SK-N-SH (cell line): Measurements from ENCODE around the gene EPB41L4A. TPM values are rescaled to one million over a fixed set of nuclear protein-coding genes. Genes with fewer than 3 reads are reported as not detected.

Source experiments
- CTCF ChIA-PET: fragments of 300-600, 350-600 bp; formaldehyde crosslinking; extraction: SDS; loops from one replicate; lab custom pipeline; 2021; lab: Yijun Ruan, JAX
- POLR2A ChIA-PET: fragments of 350-600 bp; sonication (Branson Sonifier 250); formaldehyde crosslinking; extraction: SDS; loops from one replicate; lab custom pipeline; 2020; ENCODE audit warnings: antibody characterized with exemption, inconsistent platforms; lab: Yijun Ruan, JAX
- DNase-seq: peaks from one replicate; pipeline ENCODE4 v3.0.0; 2012
- H2AFZ ChIP-seq: fragments of 200-600 bp; sonication (generic); 2 replicates; pipeline ENCODE4 v1.8.1; 2016; ENCODE audit warnings: antibody characterized with exemption, mild to moderate bottlenecking, low read depth
- H3F3A ChIP-seq: fragments of 200-600 bp; sonication (generic); replicated peaks from 2 replicates; pipeline ENCODE3; 2016; ENCODE audit warnings: antibody characterized with exemption, mild to moderate bottlenecking; ENCODE audit not compliant: insufficient read depth
- H3K27ac ChIP-seq, 2 experiments: fragments of 200-500 bp in 1 of 2; fragments of 200-600 bp in 1 of 2; sonication (Bioruptor generic) in 1 of 2; sonication (generic), shearing (Covaris generic) in 1 of 2; 2 replicates each; pipeline versions ENCODE4 v1.5.1 to v1.6.1; 2014 to 2016; ENCODE audit warnings: low read depth in 2 of 2, inconsistent platforms in 1 of 2, low read length in 1 of 2, mild to moderate bottlenecking in 1 of 2, mixed read lengths in 1 of 2
- H3K27me3 ChIP-seq: fragments of 200-600 bp; sonication (generic), shearing (Covaris generic); 2 replicates; pipeline ENCODE4 v1.6.1; 2016; ENCODE audit warnings: mixed run types; ENCODE audit not compliant: insufficient read depth
- H3K36me3 ChIP-seq, 2 experiments: fragments of 200-500 bp in 1 of 2; fragments of 200-600 bp in 1 of 2; sonication (Bioruptor generic) in 1 of 2; sonication (generic) in 1 of 2; replicated peaks in 1 of 2; 2 replicates each; pipeline versions ENCODE3 to v1.5.1; 2014 to 2016; ENCODE audit warnings: low read length in 1 of 2, mild to moderate bottlenecking in 1 of 2; ENCODE audit not compliant: insufficient read depth in 2 of 2, control insufficient read depth in 1 of 2
- H3K4me1 ChIP-seq, 2 experiments: fragments of 200-500 bp in 1 of 2; fragments of 200-600 bp in 1 of 2; sonication (Bioruptor generic) in 1 of 2; sonication (generic), shearing (Covaris generic) in 1 of 2; 2 replicates each; pipeline versions ENCODE4 v1.5.1 to v1.6.1; 2014 to 2016; ENCODE audit warnings: low read depth in 1 of 2, low read length in 1 of 2, mixed run types in 1 of 2; ENCODE audit not compliant: insufficient read depth in 2 of 2, control insufficient read depth in 1 of 2
- H3K4me2 ChIP-seq: fragments of 200-600 bp; sonication (generic), shearing (Covaris generic); 2 replicates; pipeline ENCODE4 v1.6.1; 2017; ENCODE audit warnings: mixed run types
- H3K4me3 ChIP-seq, 2 experiments: fragments of 200-500 bp in 1 of 2; fragments of 200-600 bp in 1 of 2; sonication (Bioruptor generic) in 1 of 2; sonication (generic), shearing (Covaris generic) in 1 of 2; 2 replicates each; pipeline versions ENCODE4 v1.5.1 to v1.8.1; 2014 to 2016; ENCODE audit warnings: low read depth in 2 of 2, inconsistent platforms in 1 of 2, low read length in 1 of 2, mild to moderate bottlenecking in 1 of 2, mixed read lengths in 1 of 2, moderate library complexity in 1 of 2
- H3K79me2 ChIP-seq: fragments of 200-600 bp; sonication (generic); 2 replicates; pipeline ENCODE4 v1.8.1; 2017; ENCODE audit warnings: mild to moderate bottlenecking; ENCODE audit not compliant: insufficient read depth
- H3K9ac ChIP-seq: fragments of 200-600 bp; sonication (generic); 2 replicates; pipeline ENCODE4 v1.6.1; 2017; ENCODE audit warnings: mixed run types
- H3K9me2 ChIP-seq: fragments of 200-600 bp; sonication (generic); 2 replicates; pipeline ENCODE4 v1.6.1; 2017; ENCODE audit warnings: mixed run types
- H3K9me3 ChIP-seq: fragments of 200-600 bp; sonication (generic); 2 replicates; pipeline ENCODE4 v1.6.1; 2017; ENCODE audit warnings: mixed run types, mild to moderate bottlenecking, moderate library complexity
- H4K20me1 ChIP-seq: fragments of 200-600 bp; sonication (generic); 2 replicates; pipeline ENCODE4 v1.6.1; 2017; ENCODE audit warnings: mild to moderate bottlenecking, mixed run types; ENCODE audit not compliant: insufficient read depth
- ELF1 ChIP-seq: IDR thresholded peaks from 2 replicates; pipeline ENCODE4 v1.4.0; 2012
- EZH2phosphoT487 ChIP-seq: fragments of 200-600 bp; sonication (generic); IDR thresholded peaks from 2 replicates; pipeline ENCODE4 v1.6.1; 2017; ENCODE audit warnings: low read depth, mixed run types, mild to moderate bottlenecking, antibody characterized with exemption, moderate library complexity, borderline replicate concordance
- FOSL2 ChIP-seq: IDR thresholded peaks from 2 replicates; pipeline ENCODE4 v1.4.0; 2012; ENCODE audit warnings: low read depth, mild to moderate bottlenecking, moderate library complexity, borderline replicate concordance
- FOXM1 ChIP-seq: IDR thresholded peaks from 2 replicates; pipeline ENCODE4 v1.4.0; 2012; ENCODE audit warnings: low read depth, mild to moderate bottlenecking
- MEF2A ChIP-seq: IDR thresholded peaks from 2 replicates; pipeline ENCODE4 v1.4.0; 2012; ENCODE audit warnings: low read depth, borderline replicate concordance
- NFIC ChIP-seq: IDR thresholded peaks from 2 replicates; pipeline ENCODE4 v1.4.0; 2012; ENCODE audit warnings: borderline replicate concordance
- PBX3 ChIP-seq: IDR thresholded peaks from 2 replicates; pipeline ENCODE4; 2012
- RAD21 ChIP-seq: IDR thresholded peaks from 2 replicates; pipeline ENCODE4 v1.6.1; 2012; ENCODE audit warnings: mild to moderate bottlenecking, low read length
- RXRA ChIP-seq: IDR thresholded peaks from 2 replicates; pipeline ENCODE4 v1.4.0; 2012; ENCODE audit warnings: low read depth, mild to moderate bottlenecking, borderline replicate concordance
- TAF1 ChIP-seq: IDR thresholded peaks from 2 replicates; pipeline ENCODE4 v1.6.1; 2012; ENCODE audit warnings: low read depth, mild to moderate bottlenecking, low read length, moderate library complexity, borderline replicate concordance
- TCF12 ChIP-seq: IDR thresholded peaks from 2 replicates; pipeline ENCODE4 v1.4.0; 2012
- YY1 ChIP-seq: IDR thresholded peaks from 2 replicates; pipeline ENCODE4 v1.4.0; 2012; ENCODE audit warnings: low read depth, mild to moderate bottlenecking
- ZBTB33 ChIP-seq: IDR thresholded peaks from 2 replicates; pipeline ENCODE4 v1.4.0; 2012; ENCODE audit warnings: low read depth, borderline replicate concordance
- WGBS: methylation state at CpG from one replicate; pipeline ENCODE4 v1.1.6; 2017; ENCODE audit warnings: low lambda C conversion rate; 5-methylcytosine and 5-hydroxymethylcytosine counted together
- polyA plus RNA-seq, 3 experiments: library from polyadenylated mRNA; depleted of rRNA; stranded (reverse); fragments of >200 nt; gene quantifications; 2 replicates each; pipeline ENCODE4 v1.2.3, GENCODE V29; 2012

Gene EPB41L4A
- polyA plus RNA-seq, 1 of the 3 experiments (the other 2 are of a cell fraction), result 0.07 TPM

- no peak for TF ChIP-seq ZBTB33
- TF ChIP-seq FOSL2, result no peak
- peak; percentile 87 for TF ChIP-seq MEF2A
- no peak; the same call in 1 of the 2 replicates for TF ChIP-seq PBX3
- no peak for TF ChIP-seq TAF1
- TF ChIP-seq EZH2phosphoT487, result no peak
These were observed 272.5 kb downstream of the EPB41L4A start (continued) for GRCh38 chr5:112146323-112147226.

GRCh38 chr5:112143690-112144089, 275.4 kb downstream of the EPB41L4A start:
- peaks cover 0 to 3% of the 10 kb centered on the region in 2 experiments; a peak in 2 of 4 replicates for H3K4me1 ChIP-seq
- no peak for DNase-seq
- no peak overlapping the region for H3K4me3 ChIP-seq
- CTCF ChIA-PET, result no interaction called here
- no peak overlapping the region for H3K9ac ChIP-seq
- no peaks in the 10 kb centered on the region for H3K27me3 ChIP-seq
- H4K20me1 ChIP-seq, result no peaks in the 10 kb centered on the region
- POLR2A ChIA-PET, result no interaction called here
- 80% methylated on average over 1 of the region's 1 CpG for WGBS
- no peaks in the 10 kb centered on the region for H3K36me3 ChIP-seq
- no peak overlapping the region for H2AFZ ChIP-seq
- peaks cover 7% of the 10 kb centered on the region for H3F3A ChIP-seq
- H3K27ac ChIP-seq, result peak overlapping the region; percentile 28 to 60; a peak in 3 of 4 replicates
- H3K9me2 ChIP-seq, result no peaks in the 10 kb centered on the region
- no peaks in the 10 kb centered on the region for H3K79me2 ChIP-seq
- H3K4me2 ChIP-seq, result no peak overlapping the region
- H3K9me3 ChIP-seq, result no peaks in the 10 kb centered on the region
- 0 out of 2 replicates have a peak, but pooled peaks have one; percentile 22 for TF ChIP-seq RXRA
- TF ChIP-seq FOSL2, result no peak
- 0 out of 2 replicates have a peak, but pooled peaks have one; percentile 13 for TF ChIP-seq TCF12

- no peaks in the 10 kb centered on the region for H3K9me3 ChIP-seq
- H3K4me1 ChIP-seq, result peaks cover 0 to 3% of the 10 kb centered on the region in 2 experiments; a peak in 2 of 4 replicates
- H3K4me3 ChIP-seq, result no peak overlapping the region
- H3K9ac ChIP-seq, result no peak overlapping the region
- WGBS, result 42% methylated on average over 3 of the region's 3 CpGs
- no peaks in the 10 kb centered on the region for H4K20me1 ChIP-seq
- no peaks in the 10 kb centered on the region for H3K27me3 ChIP-seq
- no peaks in the 10 kb centered on the region for H3K36me3 ChIP-seq
- DNase-seq, result no peak
- peaks cover 7% of the 10 kb centered on the region for H3F3A ChIP-seq
- H2AFZ ChIP-seq, result no peak overlapping the region
- H3K4me2 ChIP-seq, result no peak overlapping the region
- H3K79me2 ChIP-seq, result no peaks in the 10 kb centered on the region
- H3K9me2 ChIP-seq, result no peaks in the 10 kb centered on the region
- CTCF ChIA-PET, result interaction anchor here (1.2 kb wide), 1 partner anchor 592 kb away, joined by 4 read pairs; no protein-coding TSS in a partner anchor
- POLR2A ChIA-PET, result no interaction called here
- TF ChIP-seq NFIC, result peak; percentile 78
- TF ChIP-seq YY1, result no peak
- TF ChIP-seq ELF1, result peak; percentile 45; the same call in 1 of the 2 replicates
- no peak for TF ChIP-seq FOXM1
- no peak for TF ChIP-seq EZH2phosphoT487
- no peak for TF ChIP-seq RAD21
- H3K27ac ChIP-seq, result peak overlapping the region in 1 of 2 experiments; percentile 50; a peak in 2 of 4 replicates
These were observed 276.3 kb downstream of the EPB41L4A start for GRCh38 chr5:112142769-112143270.
